Activated T-helper 1 cell treated with anti-CD3 and anti-CD28 coated beads, Interleukin-12 subunit alpha, Interleukin-12 subunit beta, Interleukin-2, Interleukin-4 antibody, amounts not matched to agents 30 ng/mL and 10 ng/mL and 1 ng/mL, durations not matched to agents 14 hours and 24 hours and 36 hours (primary cell): Measurements from ENCODE around the gene GPR137. TPM values are rescaled to one million over a fixed set of nuclear protein-coding genes. Genes with fewer than 3 reads are reported as not detected.
"Not testable (repeated sequence)": the region's sequence is repeated elsewhere in the genome, so short reads cannot be mapped to it uniquely, and the experiment has no call there.

Source experiments
- DNase-seq: peaks from one replicate; pipeline ENCODE4 v3.0.0; 2021; ENCODE audit warnings: low spot score
- H3K27ac Mint-ChIP-seq: one replicate; pipeline ENCODE4 v1.8.0; 2021; ENCODE audit warnings: mild to moderate bottlenecking, mixed read lengths
- H3K27me3 Mint-ChIP-seq: one replicate; pipeline ENCODE4 v1.8.0; 2022; ENCODE audit warnings: mild to moderate bottlenecking, moderate library complexity, mixed read lengths; ENCODE audit not compliant: insufficient read depth
- H3K36me3 Mint-ChIP-seq: one replicate; pipeline ENCODE4 v1.8.0; 2021; ENCODE audit warnings: low read depth, mixed read lengths
- H3K4me1 Mint-ChIP-seq: one replicate; pipeline ENCODE4 v1.8.0; 2021; ENCODE audit warnings: low read depth, mixed read lengths
- H3K4me3 Mint-ChIP-seq: one replicate; pipeline ENCODE4 v1.8.0; 2021; ENCODE audit warnings: mild to moderate bottlenecking, moderate library complexity, mixed read lengths
- H3K9me3 Mint-ChIP-seq: one replicate; pipeline ENCODE4 v1.8.0; 2021; ENCODE audit warnings: mixed read lengths
- intact Hi-C: fragments of 100-400 bp; cut with micrococcal nuclease; formaldehyde crosslinking; loops from one replicate; pipeline ENCODE4 v1.15.1; 2024
- total RNA-seq: library from RNA; stranded (reverse); gene quantifications from 2 replicates; pipeline ENCODE4 v1.2.3, GENCODE V29; 2022

The GPR137 gene
- total RNA-seq, 1 donor from 2014 or later = 35.3 TPM

GRCh38 chr11:64298966-64299846 lies 13.6 kb downstream of the GPR137 start:
- intact Hi-C loops = no loop called here
- H3K36me3 Mint-ChIP-seq = peaks cover 5% of the 10 kb centered on the region
- peaks cover 67% of the 10 kb centered on the region for H3K27me3 Mint-ChIP-seq
- peaks cover 16% of the 10 kb centered on the region for H3K4me1 Mint-ChIP-seq
- peak overlapping the region; percentile 72 for H3K27ac Mint-ChIP-seq
- no peak for DNase-seq
- peak overlapping the region; percentile 51 for H3K4me3 Mint-ChIP-seq
- H3K9me3 Mint-ChIP-seq = no peaks in the 10 kb centered on the region

GRCh38 chr11:64299847-64300648 lies 14.4 kb downstream of the GPR137 start, which contains the start of gene CATSPERZ:
CATSPERZ (plus strand) TSS chr11:64300358; CDS start chr11:64300411, 53 bp downstream.
- H3K4me1 Mint-ChIP-seq = peaks cover 21% of the 10 kb centered on the region
- peak within 1 kb of the TSS; percentile 72 for H3K27ac Mint-ChIP-seq
- H3K4me3 Mint-ChIP-seq = peak within 1 kb of the TSS; percentile 76
- intact Hi-C loops = no loop called here
- H3K36me3 Mint-ChIP-seq = peaks cover 5% of the 10 kb centered on the region
- H3K27me3 Mint-ChIP-seq = peaks cover 59% of the 10 kb centered on the region
- no peaks in the 10 kb centered on the region for H3K9me3 Mint-ChIP-seq
- DNase-seq = no peak

GRCh38 chr11:64303109-64304031 lies 17.7 kb downstream of the GPR137 start:
- Mint-ChIP-seq H3K4me3 (peak overlapping the region; percentile 91), H3K27ac (peak overlapping the region; percentile 23), H3K4me1 (peaks cover 18% of the 10 kb centered on the region), H3K9me3 (no peaks in the 10 kb centered on the region), H3K36me3 (peaks cover 10% of the 10 kb centered on the region), H3K27me3 (peaks cover 27% of the 10 kb centered on the region)
- no peak for DNase-seq
- intact Hi-C loops = loop anchor here (1.0 to 2.0 kb wide), 2 partner anchors 99 to 303 kb away; no protein-coding TSS in a partner anchor

- intact Hi-C loops = loop anchor here (1.0 to 2.0 kb wide), 2 partner anchors 100 to 303 kb away; no protein-coding TSS in a partner anchor
These were observed 18.3 kb downstream of the GPR137 start for GRCh38 chr11:64304032-64304315.

GRCh38 chr11:64304316-64305072 lies 18.8 kb downstream of the GPR137 start:
- Mint-ChIP-seq H3K9me3 (no peaks in the 10 kb centered on the region), H3K36me3 (peaks cover 10% of the 10 kb centered on the region), H3K4me1 (peaks cover 18% of the 10 kb centered on the region), H3K4me3 (peak overlapping the region; percentile 91), H3K27me3 (peaks cover 19% of the 10 kb centered on the region), H3K27ac (peak overlapping the region; percentile 98)
- peak; percentile 86 for DNase-seq
- intact Hi-C loops = loop anchor here (1.0 to 2.0 kb wide), 13 partner anchors 13 to 466 kb away; partner anchors contain the start of genes CCDC88B, DNAJC4, FKBP2 and GPR137

More at GRCh38 chr11:64304032-64304315, 18.3 kb downstream of the GPR137 start:
- peak overlapping the region; percentile 91 for H3K4me3 Mint-ChIP-seq
- DNase-seq = no peak
- H3K27ac Mint-ChIP-seq = peak overlapping the region; percentile 98
- H3K27me3 Mint-ChIP-seq = peaks cover 21% of the 10 kb centered on the region
- peaks cover 10% of the 10 kb centered on the region for H3K36me3 Mint-ChIP-seq
- H3K9me3 Mint-ChIP-seq = no peaks in the 10 kb centered on the region
- peaks cover 18% of the 10 kb centered on the region for H3K4me1 Mint-ChIP-seq

- intact Hi-C loops = loop anchor here (1.0 to 2.0 kb wide), 12 partner anchors 12 to 467 kb away; partner anchors contain the start of genes CCDC88B, DNAJC4, FKBP2 and GPR137
- Mint-ChIP-seq H3K4me3 (peak within 1 kb of the TSS; percentile 92), H3K9me3 (no peaks in the 10 kb centered on the region), H3K4me1 (peaks cover 18% of the 10 kb centered on the region), H3K36me3 (peaks cover 8% of the 10 kb centered on the region), H3K27me3 (peaks cover 14% of the 10 kb centered on the region), H3K27ac (peak within 1 kb of the TSS; percentile 98)
- DNase-seq = peak; percentile 99
These were observed 19.5 kb downstream of the GPR137 start, which contains the start of gene ESRRA for GRCh38 chr11:64305075-64305690. ESRRA (plus strand) TSS chr11:64305524; CDS start chr11:64307180, 1,656 bp downstream.

GRCh38 chr11:64305691-64306562 lies 20.3 kb downstream of the GPR137 start:
- no peaks in the 10 kb centered on the region for H3K9me3 Mint-ChIP-seq

GRCh38 chr11:64306563-64306875 lies 20.9 kb downstream of the GPR137 start:
- H3K4me1 Mint-ChIP-seq = peaks cover 12% of the 10 kb centered on the region
- H3K9me3 Mint-ChIP-seq = no peaks in the 10 kb centered on the region
- intact Hi-C loops = no loop called here
- DNase-seq = no peak
- H3K36me3 Mint-ChIP-seq = peaks cover 8% of the 10 kb centered on the region
- H3K27ac Mint-ChIP-seq = peak overlapping the region; percentile 84
- peak overlapping the region; percentile 92 for H3K4me3 Mint-ChIP-seq
- peaks cover 5% of the 10 kb centered on the region for H3K27me3 Mint-ChIP-seq

More at GRCh38 chr11:64305691-64306562, 20.3 kb downstream of the GPR137 start:
- DNase-seq = peak; percentile 69
- Mint-ChIP-seq H3K27ac (peak overlapping the region; percentile 84), H3K36me3 (peaks cover 8% of the 10 kb centered on the region), H3K27me3 (peaks cover 7% of the 10 kb centered on the region), H3K4me3 (peak overlapping the region; percentile 92), H3K4me1 (peaks cover 12% of the 10 kb centered on the region)
- intact Hi-C loops = loop anchor here (1.0 to 2.0 kb wide), 12 partner anchors 11 to 468 kb away; partner anchors contain the start of genes CCDC88B, DNAJC4, FKBP2 and GPR137

GRCh38 chr11:64306876-64307622 lies 21.4 kb downstream of the GPR137 start:
- H3K36me3 Mint-ChIP-seq = peaks cover 8% of the 10 kb centered on the region
- intact Hi-C loops = no loop called here

GRCh38 chr11:64307795-64308194 lies 22.1 kb downstream of the GPR137 start:
- Mint-ChIP-seq H3K4me3 (peak overlapping the region; percentile 92), H3K36me3 (peaks cover 11% of the 10 kb centered on the region), H3K27ac (peak overlapping the region; percentile 15), H3K4me1 (peaks cover 12% of the 10 kb centered on the region)
- H3K9me3 Mint-ChIP-seq, H3K27me3 Mint-ChIP-seq, intact Hi-C loops, DNase-seq: not testable (repeated sequence)

More at GRCh38 chr11:64306876-64307622, 21.4 kb downstream of the GPR137 start:
- Mint-ChIP-seq H3K27me3 (peaks cover under 1% of the 10 kb centered on the region), H3K27ac (no peak overlapping the region), H3K4me3 (peak overlapping the region; percentile 92), H3K4me1 (peaks cover 12% of the 10 kb centered on the region), H3K9me3 (no peaks in the 10 kb centered on the region)
- DNase-seq = no peak
